WTC11 (cell line): Measurements from ENCODE around the gene CMTM1. TPM values are rescaled to one million over a fixed set of nuclear protein-coding genes. Genes with fewer than 3 reads are reported as not detected.

Source experiments
- ATAC-seq: fragments of 200-7000 bp; cut with Tn5 transposase; 2 replicates; pipeline ENCODE4 v1.10.0; 2021; ENCODE audit warnings: mild to moderate bottlenecking, moderate library complexity
- CTCF ChIA-PET: fragments of 300-600 bp; sonication (Branson Sonifier 250); formaldehyde crosslinking; loops from one replicate; lab custom pipeline; 2021; ENCODE audit warnings: antibody characterized with exemption; lab: Charles Lee
- POLR2A ChIA-PET: fragments of 350-600 bp; sonication (Branson Sonifier 250); formaldehyde crosslinking; loops from one replicate; lab custom pipeline; 2021; ENCODE audit warnings: antibody characterized with exemption; lab: Charles Lee
- DNase-seq: peaks from one replicate; pipeline ENCODE4 v3.0.0; 2021; ENCODE audit warnings: low spot score
- H3K27ac Mint-ChIP-seq: 2 replicates; pipeline ENCODE4 v1.8.0; 2021; ENCODE audit warnings: mixed read lengths
- H3K27me3 Mint-ChIP-seq: 2 replicates; pipeline ENCODE4 v1.8.0; 2021; ENCODE audit warnings: low read depth, mild to moderate bottlenecking, moderate library complexity, mixed read lengths
- H3K36me3 Mint-ChIP-seq: 2 replicates; pipeline ENCODE4 v1.8.0; 2021; ENCODE audit warnings: mixed read lengths
- H3K4me1 Mint-ChIP-seq: 2 replicates; pipeline ENCODE4 v1.8.0; 2022; ENCODE audit warnings: mixed read lengths
- H3K4me3 Mint-ChIP-seq: 2 replicates; pipeline ENCODE4 v1.8.0; 2021; ENCODE audit warnings: mild to moderate bottlenecking, moderate library complexity, mixed read lengths
- H3K9me3 Mint-ChIP-seq: 2 replicates; pipeline ENCODE4 v1.8.0; 2021; ENCODE audit warnings: mixed read lengths
- ELF4 ChIP-seq: sonication (generic); formaldehyde crosslinking; IDR thresholded peaks from 2 replicates; pipeline ENCODE4 v1.8.1; 2022; ENCODE audit warnings: low read depth, mild to moderate bottlenecking, moderate library complexity, missing genetic modification reagents
- ESRRA ChIP-seq: sonication (generic); formaldehyde crosslinking; IDR thresholded peaks from 2 replicates; pipeline ENCODE4 v1.8.1; 2022; ENCODE audit warnings: mild to moderate bottlenecking, missing genetic modification reagents, borderline replicate concordance
- ETV6 ChIP-seq: sonication (generic); formaldehyde crosslinking; IDR thresholded peaks from 2 replicates; pipeline ENCODE4 v1.8.1; 2022; ENCODE audit warnings: mild to moderate bottlenecking, missing genetic modification reagents
- GABPB1 ChIP-seq: sonication (generic); formaldehyde crosslinking; IDR thresholded peaks from 2 replicates; pipeline ENCODE4 v1.8.1; 2023; ENCODE audit warnings: mild to moderate bottlenecking, missing genetic modification reagents
- MXD4 ChIP-seq: fragments of 250-450 bp; sonication (Bioruptor Pico); IDR thresholded peaks from 2 replicates; pipeline ENCODE4 v1.8.0; 2021; ENCODE audit warnings: mild to moderate bottlenecking, moderate library complexity, borderline replicate concordance
- NFYB ChIP-seq: sonication (generic); formaldehyde crosslinking; conservative IDR thresholded peaks from 2 replicates; pipeline ENCODE4 v1.8.0; 2022; ENCODE audit warnings: low read depth, missing genetic modification reagents
- NR1H2 ChIP-seq: sonication (generic); formaldehyde crosslinking; IDR thresholded peaks from 2 replicates; pipeline ENCODE4 v1.9.0; 2021; ENCODE audit warnings: mild to moderate bottlenecking, moderate library complexity, missing genetic modification reagents
- NR3C1 ChIP-seq: sonication (generic); formaldehyde crosslinking; conservative IDR thresholded peaks from 2 replicates; pipeline ENCODE4 v1.8.1; 2023; ENCODE audit warnings: low read depth, mild to moderate bottlenecking, missing genetic modification reagents
- TEAD4 ChIP-seq: sonication (generic); formaldehyde crosslinking; IDR thresholded peaks from 2 replicates; pipeline ENCODE4 v1.8.0; 2022; ENCODE audit warnings: mild to moderate bottlenecking, missing genetic modification reagents
- ZBTB21 ChIP-seq: sonication (generic); formaldehyde crosslinking; IDR thresholded peaks from 2 replicates; pipeline ENCODE4 v1.8.1; 2023; ENCODE audit warnings: mild to moderate bottlenecking, missing genetic modification reagents, borderline replicate concordance
- ZNF232 ChIP-seq: sonication (generic); formaldehyde crosslinking; IDR thresholded peaks from 2 replicates; pipeline ENCODE4 v1.8.0; 2022; ENCODE audit warnings: mild to moderate bottlenecking, missing genetic modification reagents
- total RNA-seq: library from RNA; stranded (reverse); gene quantifications from 3 replicates; pipeline ENCODE4 v1.2.3, GENCODE V29; 2021
- TF ChIP-seq, protein P1 (sequence below): fragments of 250-450 bp; sonication (Bioruptor Pico); conservative IDR thresholded peaks from 2 replicates; pipeline ENCODE4 v1.9.0; 2021; ENCODE audit warnings: mild to moderate bottlenecking
- TF ChIP-seq, protein P2 (sequence below): fragments of 250-450 bp; sonication (Bioruptor Pico); IDR thresholded peaks from 2 replicates; pipeline ENCODE4 v1.9.0; 2021; ENCODE audit warnings: mild to moderate bottlenecking
- TF ChIP-seq, protein P3 (sequence below): fragments of 250-450 bp; sonication (Bioruptor Pico); IDR thresholded peaks from 2 replicates; pipeline ENCODE4 v1.8.0; 2021; ENCODE audit warnings: mild to moderate bottlenecking
- TF ChIP-seq, protein P4 (sequence below): sonication (generic); formaldehyde crosslinking; conservative IDR thresholded peaks from 2 replicates; pipeline ENCODE4 v1.8.1; 2023; ENCODE audit warnings: mild to moderate bottlenecking, low read depth, missing genetic modification reagents, moderate library complexity
- TF ChIP-seq, protein P5 (sequence below): sonication (generic); formaldehyde crosslinking; IDR thresholded peaks from 2 replicates; pipeline ENCODE4 v1.8.0; 2023; ENCODE audit warnings: mild to moderate bottlenecking, missing genetic modification reagents
- TF ChIP-seq, protein P6 (sequence below): sonication (generic); formaldehyde crosslinking; IDR thresholded peaks from 2 replicates; pipeline ENCODE4 v1.8.0; 2022; ENCODE audit warnings: mild to moderate bottlenecking, missing genetic modification reagents
- TF ChIP-seq, protein P7 (sequence below): sonication (generic); formaldehyde crosslinking; IDR thresholded peaks from 2 replicates; pipeline ENCODE4 v1.8.1; 2023; ENCODE audit warnings: mild to moderate bottlenecking, missing genetic modification reagents, borderline replicate concordance

CMTM1 gene
- total RNA-seq, 1 experiment from 2014 or later = 1.6 TPM

DNA sequence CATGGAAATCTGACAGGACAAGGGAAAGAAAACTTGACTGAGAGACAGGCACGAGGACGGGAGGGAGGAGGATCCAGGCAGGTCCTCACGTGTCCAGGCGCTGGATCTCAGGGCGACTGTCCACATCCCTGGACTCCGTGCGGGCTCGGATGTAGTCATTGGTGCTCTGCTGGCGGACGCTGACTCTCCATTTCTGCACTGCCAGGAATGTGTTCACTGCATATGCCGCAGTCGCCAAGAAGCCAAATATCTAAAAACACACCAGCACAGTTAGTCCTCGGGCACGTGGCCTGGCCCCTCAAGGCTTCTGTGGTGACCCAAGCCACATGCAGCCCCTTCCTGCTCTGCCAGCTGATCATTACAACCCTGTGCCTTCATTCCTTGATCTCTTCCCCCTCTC lies 55.7 kb downstream of the CMTM1 start (continued):
- TF ChIP-seq ELF4 (no peak), ZNF232 (CRISPR knock-in tag) (no peak), MXD4 (CRISPR knock-in tag) (no peak), TEAD4 (no peak), GABPB1 (CRISPR knock-in tag) (no peak)
- TF ChIP-seq, protein P1, sequence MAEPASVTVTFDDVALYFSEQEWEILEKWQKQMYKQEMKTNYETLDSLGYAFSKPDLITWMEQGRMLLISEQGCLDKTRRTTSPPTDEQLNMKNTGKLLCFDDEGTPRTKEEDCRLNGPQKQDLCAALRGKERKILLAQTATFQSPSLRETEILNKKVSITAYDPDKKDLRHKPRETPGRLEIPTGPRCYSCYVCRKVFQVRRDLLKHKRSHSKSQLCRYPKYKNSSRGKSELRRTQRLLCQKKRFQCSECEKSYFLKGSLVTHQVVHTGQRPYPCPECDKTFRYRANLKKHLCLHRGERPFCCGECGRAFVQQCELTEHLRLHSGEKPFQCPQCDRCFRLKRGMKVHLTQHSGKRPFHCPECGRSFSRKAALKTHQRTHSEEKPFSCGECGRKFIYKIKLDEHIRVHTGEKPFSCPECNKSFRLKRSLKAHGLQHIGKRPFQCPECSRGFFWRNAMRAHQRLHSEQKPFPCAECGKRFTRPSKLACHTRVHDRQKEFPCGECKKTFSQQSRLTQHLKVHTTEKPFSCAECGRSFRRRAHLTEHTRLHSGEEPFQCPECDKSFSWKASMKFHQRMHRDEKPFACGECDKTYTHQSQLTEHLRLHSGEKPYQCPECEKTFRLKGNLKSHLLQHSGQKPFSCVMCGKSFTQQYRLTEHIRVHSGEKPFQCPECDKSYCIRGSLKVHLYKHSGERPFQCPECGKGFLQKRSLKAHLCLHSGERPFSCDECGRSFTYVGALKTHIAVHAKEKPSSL (CRISPR knock-in tag) = no peak
- TF ChIP-seq, protein P2, sequence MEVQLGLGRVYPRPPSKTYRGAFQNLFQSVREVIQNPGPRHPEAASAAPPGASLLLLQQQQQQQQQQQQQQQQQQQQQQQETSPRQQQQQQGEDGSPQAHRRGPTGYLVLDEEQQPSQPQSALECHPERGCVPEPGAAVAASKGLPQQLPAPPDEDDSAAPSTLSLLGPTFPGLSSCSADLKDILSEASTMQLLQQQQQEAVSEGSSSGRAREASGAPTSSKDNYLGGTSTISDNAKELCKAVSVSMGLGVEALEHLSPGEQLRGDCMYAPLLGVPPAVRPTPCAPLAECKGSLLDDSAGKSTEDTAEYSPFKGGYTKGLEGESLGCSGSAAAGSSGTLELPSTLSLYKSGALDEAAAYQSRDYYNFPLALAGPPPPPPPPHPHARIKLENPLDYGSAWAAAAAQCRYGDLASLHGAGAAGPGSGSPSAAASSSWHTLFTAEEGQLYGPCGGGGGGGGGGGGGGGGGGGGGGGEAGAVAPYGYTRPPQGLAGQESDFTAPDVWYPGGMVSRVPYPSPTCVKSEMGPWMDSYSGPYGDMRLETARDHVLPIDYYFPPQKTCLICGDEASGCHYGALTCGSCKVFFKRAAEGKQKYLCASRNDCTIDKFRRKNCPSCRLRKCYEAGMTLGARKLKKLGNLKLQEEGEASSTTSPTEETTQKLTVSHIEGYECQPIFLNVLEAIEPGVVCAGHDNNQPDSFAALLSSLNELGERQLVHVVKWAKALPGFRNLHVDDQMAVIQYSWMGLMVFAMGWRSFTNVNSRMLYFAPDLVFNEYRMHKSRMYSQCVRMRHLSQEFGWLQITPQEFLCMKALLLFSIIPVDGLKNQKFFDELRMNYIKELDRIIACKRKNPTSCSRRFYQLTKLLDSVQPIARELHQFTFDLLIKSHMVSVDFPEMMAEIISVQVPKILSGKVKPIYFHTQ = no peak
- TF ChIP-seq, protein P3, sequence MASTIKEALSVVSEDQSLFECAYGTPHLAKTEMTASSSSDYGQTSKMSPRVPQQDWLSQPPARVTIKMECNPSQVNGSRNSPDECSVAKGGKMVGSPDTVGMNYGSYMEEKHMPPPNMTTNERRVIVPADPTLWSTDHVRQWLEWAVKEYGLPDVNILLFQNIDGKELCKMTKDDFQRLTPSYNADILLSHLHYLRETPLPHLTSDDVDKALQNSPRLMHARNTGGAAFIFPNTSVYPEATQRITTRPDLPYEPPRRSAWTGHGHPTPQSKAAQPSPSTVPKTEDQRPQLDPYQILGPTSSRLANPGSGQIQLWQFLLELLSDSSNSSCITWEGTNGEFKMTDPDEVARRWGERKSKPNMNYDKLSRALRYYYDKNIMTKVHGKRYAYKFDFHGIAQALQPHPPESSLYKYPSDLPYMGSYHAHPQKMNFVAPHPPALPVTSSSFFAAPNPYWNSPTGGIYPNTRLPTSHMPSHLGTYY = no peak
- TF ChIP-seq, protein P4, sequence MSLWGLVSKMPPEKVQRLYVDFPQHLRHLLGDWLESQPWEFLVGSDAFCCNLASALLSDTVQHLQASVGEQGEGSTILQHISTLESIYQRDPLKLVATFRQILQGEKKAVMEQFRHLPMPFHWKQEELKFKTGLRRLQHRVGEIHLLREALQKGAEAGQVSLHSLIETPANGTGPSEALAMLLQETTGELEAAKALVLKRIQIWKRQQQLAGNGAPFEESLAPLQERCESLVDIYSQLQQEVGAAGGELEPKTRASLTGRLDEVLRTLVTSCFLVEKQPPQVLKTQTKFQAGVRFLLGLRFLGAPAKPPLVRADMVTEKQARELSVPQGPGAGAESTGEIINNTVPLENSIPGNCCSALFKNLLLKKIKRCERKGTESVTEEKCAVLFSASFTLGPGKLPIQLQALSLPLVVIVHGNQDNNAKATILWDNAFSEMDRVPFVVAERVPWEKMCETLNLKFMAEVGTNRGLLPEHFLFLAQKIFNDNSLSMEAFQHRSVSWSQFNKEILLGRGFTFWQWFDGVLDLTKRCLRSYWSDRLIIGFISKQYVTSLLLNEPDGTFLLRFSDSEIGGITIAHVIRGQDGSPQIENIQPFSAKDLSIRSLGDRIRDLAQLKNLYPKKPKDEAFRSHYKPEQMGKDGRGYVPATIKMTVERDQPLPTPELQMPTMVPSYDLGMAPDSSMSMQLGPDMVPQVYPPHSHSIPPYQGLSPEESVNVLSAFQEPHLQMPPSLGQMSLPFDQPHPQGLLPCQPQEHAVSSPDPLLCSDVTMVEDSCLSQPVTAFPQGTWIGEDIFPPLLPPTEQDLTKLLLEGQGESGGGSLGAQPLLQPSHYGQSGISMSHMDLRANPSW (CRISPR knock-in tag) = no peak

DNA sequence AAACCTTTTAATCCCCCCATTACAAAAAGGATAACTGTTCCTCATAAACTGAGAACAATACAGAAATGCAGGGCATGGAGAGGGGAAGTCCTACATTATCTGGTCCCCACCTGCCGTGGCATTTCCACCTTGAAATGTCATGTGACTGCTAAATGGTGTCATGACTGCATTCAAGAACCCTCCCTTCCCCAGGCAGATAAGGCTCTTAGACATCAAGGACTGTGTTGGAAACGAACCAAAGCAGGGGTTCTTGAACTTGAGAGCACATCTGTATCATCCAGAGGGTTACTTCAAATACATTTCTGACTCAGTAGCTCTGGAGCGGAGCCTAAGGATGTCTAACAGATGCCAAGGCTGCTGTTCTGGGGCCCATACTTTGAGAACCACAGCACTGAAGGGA lies 56.6 kb downstream of the CMTM1 start:
- ChIA-PET CTCF (interaction anchor here (1.9 kb wide), 1 partner anchor 117 kb away, joined by 4 read pairs; no protein-coding TSS in a partner anchor), POLR2A (no interaction called here)
- H3K9me3 Mint-ChIP-seq = no peaks in the 10 kb centered on the region
- no peaks in the 10 kb centered on the region for H3K27me3 Mint-ChIP-seq
- ATAC-seq (no peak), DNase-seq (no peak)
- H3K4me1 Mint-ChIP-seq = peaks cover 9% of the 10 kb centered on the region
- no peak overlapping the region for H3K4me3 Mint-ChIP-seq
- no peak overlapping the region for H3K27ac Mint-ChIP-seq
- peaks cover 38% of the 10 kb centered on the region for H3K36me3 Mint-ChIP-seq
- TF ChIP-seq, protein P5, sequence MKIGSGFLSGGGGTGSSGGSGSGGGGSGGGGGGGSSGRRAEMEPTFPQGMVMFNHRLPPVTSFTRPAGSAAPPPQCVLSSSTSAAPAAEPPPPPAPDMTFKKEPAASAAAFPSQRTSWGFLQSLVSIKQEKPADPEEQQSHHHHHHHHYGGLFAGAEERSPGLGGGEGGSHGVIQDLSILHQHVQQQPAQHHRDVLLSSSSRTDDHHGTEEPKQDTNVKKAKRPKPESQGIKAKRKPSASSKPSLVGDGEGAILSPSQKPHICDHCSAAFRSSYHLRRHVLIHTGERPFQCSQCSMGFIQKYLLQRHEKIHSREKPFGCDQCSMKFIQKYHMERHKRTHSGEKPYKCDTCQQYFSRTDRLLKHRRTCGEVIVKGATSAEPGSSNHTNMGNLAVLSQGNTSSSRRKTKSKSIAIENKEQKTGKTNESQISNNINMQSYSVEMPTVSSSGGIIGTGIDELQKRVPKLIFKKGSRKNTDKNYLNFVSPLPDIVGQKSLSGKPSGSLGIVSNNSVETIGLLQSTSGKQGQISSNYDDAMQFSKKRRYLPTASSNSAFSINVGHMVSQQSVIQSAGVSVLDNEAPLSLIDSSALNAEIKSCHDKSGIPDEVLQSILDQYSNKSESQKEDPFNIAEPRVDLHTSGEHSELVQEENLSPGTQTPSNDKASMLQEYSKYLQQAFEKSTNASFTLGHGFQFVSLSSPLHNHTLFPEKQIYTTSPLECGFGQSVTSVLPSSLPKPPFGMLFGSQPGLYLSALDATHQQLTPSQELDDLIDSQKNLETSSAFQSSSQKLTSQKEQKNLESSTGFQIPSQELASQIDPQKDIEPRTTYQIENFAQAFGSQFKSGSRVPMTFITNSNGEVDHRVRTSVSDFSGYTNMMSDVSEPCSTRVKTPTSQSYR (CRISPR knock-in tag) = no peak
- TF ChIP-seq ESRRA (CRISPR knock-in tag) (no peak), NR1H2 (CRISPR knock-in tag) (no peak), NR3C1 (CRISPR knock-in tag) (no peak), ZBTB21 (CRISPR knock-in tag) (no peak), NFYB (no peak), ETV6 (CRISPR knock-in tag) (no peak)
- TF ChIP-seq, protein P6, sequence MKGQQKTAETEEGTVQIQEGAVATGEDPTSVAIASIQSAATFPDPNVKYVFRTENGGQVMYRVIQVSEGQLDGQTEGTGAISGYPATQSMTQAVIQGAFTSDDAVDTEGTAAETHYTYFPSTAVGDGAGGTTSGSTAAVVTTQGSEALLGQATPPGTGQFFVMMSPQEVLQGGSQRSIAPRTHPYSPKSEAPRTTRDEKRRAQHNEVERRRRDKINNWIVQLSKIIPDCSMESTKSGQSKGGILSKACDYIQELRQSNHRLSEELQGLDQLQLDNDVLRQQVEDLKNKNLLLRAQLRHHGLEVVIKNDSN (CRISPR knock-in tag) = no peak
- TF ChIP-seq, protein P7, sequence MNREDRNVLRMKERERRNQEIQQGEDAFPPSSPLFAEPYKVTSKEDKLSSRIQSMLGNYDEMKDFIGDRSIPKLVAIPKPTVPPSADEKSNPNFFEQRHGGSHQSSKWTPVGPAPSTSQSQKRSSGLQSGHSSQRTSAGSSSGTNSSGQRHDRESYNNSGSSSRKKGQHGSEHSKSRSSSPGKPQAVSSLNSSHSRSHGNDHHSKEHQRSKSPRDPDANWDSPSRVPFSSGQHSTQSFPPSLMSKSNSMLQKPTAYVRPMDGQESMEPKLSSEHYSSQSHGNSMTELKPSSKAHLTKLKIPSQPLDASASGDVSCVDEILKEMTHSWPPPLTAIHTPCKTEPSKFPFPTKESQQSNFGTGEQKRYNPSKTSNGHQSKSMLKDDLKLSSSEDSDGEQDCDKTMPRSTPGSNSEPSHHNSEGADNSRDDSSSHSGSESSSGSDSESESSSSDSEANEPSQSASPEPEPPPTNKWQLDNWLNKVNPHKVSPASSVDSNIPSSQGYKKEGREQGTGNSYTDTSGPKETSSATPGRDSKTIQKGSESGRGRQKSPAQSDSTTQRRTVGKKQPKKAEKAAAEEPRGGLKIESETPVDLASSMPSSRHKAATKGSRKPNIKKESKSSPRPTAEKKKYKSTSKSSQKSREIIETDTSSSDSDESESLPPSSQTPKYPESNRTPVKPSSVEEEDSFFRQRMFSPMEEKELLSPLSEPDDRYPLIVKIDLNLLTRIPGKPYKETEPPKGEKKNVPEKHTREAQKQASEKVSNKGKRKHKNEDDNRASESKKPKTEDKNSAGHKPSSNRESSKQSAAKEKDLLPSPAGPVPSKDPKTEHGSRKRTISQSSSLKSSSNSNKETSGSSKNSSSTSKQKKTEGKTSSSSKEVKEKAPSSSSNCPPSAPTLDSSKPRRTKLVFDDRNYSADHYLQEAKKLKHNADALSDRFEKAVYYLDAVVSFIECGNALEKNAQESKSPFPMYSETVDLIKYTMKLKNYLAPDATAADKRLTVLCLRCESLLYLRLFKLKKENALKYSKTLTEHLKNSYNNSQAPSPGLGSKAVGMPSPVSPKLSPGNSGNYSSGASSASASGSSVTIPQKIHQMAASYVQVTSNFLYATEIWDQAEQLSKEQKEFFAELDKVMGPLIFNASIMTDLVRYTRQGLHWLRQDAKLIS = no peak
